DMS153 (cell line): ENCODE data around the gene TRIML1.

Experiments
- DNase-seq: peaks from one replicate; lab custom pipeline; 2025; lab: John Stamatoyannopoulos, UW

Gene TRIML1

GRCh38 chr4:188139141-188139540 lies at the start of gene TRIML1:
Gene TRIML1, plus strand, starts transcription at chr4:188139441. Its CDS starts 118 bp downstream, at chr4:188139559.
- DNase-seq = no peak

GRCh38 chr4:188092824-188093223 lies 46.4 kb upstream of the TRIML1 start:
- DNase-seq = no peak

GRCh38 chr4:188106454-188106853 lies 32.8 kb upstream of the TRIML1 start:
- DNase-seq = no peak

GRCh38 chr4:188107931-188108843 lies 31.1 kb upstream of the TRIML1 start:
- no peak for DNase-seq

GRCh38 chr4:188109157-188109755 lies 30.0 kb upstream of the TRIML1 start, which contains the start of gene TRIML2:
Gene TRIML2, minus strand, starts transcription at chr4:188109603. Its CDS starts 4,235 bp downstream, at chr4:188105368.
- DNase-seq = no peak

GRCh38 chr4:188110036-188110435 lies 29.2 kb upstream of the TRIML1 start:
- DNase-seq = no peak

GRCh38 chr4:188110741-188111471 lies 28.3 kb upstream of the TRIML1 start:
- no peak for DNase-seq

GRCh38 chr4:188111955-188112354 lies 27.3 kb upstream of the TRIML1 start:
- no peak for DNase-seq

- DNase-seq = no peak
Observed at GRCh38 chr4:188113156-188113555, 26.1 kb upstream of the TRIML1 start.

- DNase-seq = no peak
Observed at GRCh38 chr4:188117631-188118324, 21.5 kb upstream of the TRIML1 start.

- no peak for DNase-seq
Observed at GRCh38 chr4:188121530-188121929, 17.7 kb upstream of the TRIML1 start.

GRCh38 chr4:188127214-188127874 lies 11.9 kb upstream of the TRIML1 start:
- DNase-seq = no peak

- no peak for DNase-seq
Observed at GRCh38 chr4:188130355-188130754, 8.9 kb upstream of the TRIML1 start.

- no peak for DNase-seq
Observed at GRCh38 chr4:188132232-188132631, 7.0 kb upstream of the TRIML1 start.

- no peak for DNase-seq
Observed at GRCh38 chr4:188138227-188138626, 1.0 kb upstream of the TRIML1 start.

- no peak for DNase-seq
Observed at GRCh38 chr4:188139671-188140070, 430 bp downstream of the TRIML1 start.

- no peak for DNase-seq
Observed at GRCh38 chr4:188143731-188144130, 4.5 kb downstream of the TRIML1 start.

- DNase-seq = no peak
Observed at GRCh38 chr4:188145601-188146000, 6.4 kb downstream of the TRIML1 start.

- no peak for DNase-seq
Observed at GRCh38 chr4:188146618-188147017, 7.4 kb downstream of the TRIML1 start.

- no peak for DNase-seq
Observed at GRCh38 chr4:188147176-188147575, 7.9 kb downstream of the TRIML1 start.

GRCh38 chr4:188147776-188148175 lies 8.5 kb downstream of the TRIML1 start:
- DNase-seq = no peak
